Measurements from ENCODE around the gene ICOSLG.
A peak's percentile ranks its signal among the peaks of the same experiment; 100 is the strongest.
"Not testable (repeated sequence)": the region's sequence is repeated elsewhere in the genome, so short reads cannot be mapped to it uniquely, and the experiment has no call there.

The ICOSLG gene, protein sequence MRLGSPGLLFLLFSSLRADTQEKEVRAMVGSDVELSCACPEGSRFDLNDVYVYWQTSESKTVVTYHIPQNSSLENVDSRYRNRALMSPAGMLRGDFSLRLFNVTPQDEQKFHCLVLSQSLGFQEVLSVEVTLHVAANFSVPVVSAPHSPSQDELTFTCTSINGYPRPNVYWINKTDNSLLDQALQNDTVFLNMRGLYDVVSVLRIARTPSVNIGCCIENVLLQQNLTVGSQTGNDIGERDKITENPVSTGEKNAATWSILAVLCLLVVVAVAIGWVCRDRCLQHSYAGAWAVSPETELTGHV

DNA sequence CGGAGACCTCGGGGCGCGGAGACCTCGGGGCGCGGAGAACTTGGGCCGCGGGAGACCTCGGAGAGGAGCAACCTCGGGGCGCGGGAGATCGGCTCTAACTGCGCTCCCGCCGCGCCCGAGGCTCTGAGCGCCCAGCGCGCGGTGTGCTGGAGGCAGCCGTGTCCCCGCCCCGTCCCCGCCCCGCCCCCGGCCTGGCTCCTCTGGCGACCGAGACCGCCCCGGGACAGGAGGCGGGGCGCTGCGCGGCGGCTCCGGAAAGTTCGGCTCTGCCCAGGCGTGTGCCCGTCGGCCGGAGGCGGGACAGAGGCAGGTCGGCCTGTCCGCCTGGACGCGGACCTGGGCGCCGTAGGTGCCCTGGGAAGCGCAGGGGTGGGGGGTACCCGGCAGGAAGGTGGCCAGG, at the start of gene ICOSLG:
TSS of gene ICOSLG (minus strand) at position 102 of the 400 bp plus-strand sequence. CDS start 126 bp downstream, outside the sequence.
- H3K27ac ChIP-seq (ENCODE audit: low read length); H3K4me1 ChIP-seq (ENCODE audit: control insufficient read depth in 1 of 2, insufficient read depth in 2 of 2, low read length in 2 of 2); H3K9me3 ChIP-seq (ENCODE audit: control insufficient read depth in 1 of 2, low read length in 2 of 2); H3K36me3 ChIP-seq (ENCODE audit: control insufficient read depth in 1 of 2, insufficient read depth in 2 of 2, low read length in 2 of 2); H3K4me3 ChIP-seq (ENCODE audit: low read depth in 1 of 2, low read length in 2 of 2); H3K27me3 ChIP-seq (ENCODE audit: low read depth, low read length): not testable (repeated sequence)

DNA sequence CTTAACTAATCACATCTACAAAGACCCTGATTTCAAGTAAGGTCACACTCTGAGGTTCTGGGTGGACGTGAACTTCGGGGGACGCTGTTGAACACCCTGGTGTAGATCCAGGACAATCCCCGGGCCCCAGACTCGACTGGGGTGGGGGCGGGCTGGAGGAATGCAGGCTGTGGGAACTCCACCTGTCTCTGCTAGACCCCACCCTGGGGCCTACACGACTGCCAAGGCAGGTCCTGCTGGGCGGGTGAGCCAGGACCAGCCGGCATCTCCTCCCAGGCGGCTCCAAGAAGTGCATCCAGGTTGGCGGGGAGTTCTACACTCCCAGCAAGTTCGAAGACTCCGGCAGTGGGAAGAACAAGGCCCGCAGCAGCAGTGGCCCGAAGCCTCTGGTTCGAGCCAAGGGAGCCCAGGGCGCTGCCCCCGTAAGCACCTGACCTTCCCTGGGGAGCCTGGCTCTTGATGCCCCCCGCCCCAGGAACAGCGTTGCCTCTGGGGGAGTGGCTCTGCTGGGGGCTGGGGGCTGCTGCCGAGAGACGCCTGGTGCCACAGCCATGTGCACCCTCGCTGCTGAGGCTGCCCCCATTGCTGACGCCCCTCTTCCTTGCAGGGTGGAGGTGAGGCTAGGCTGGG, 48.8 kb upstream of the ICOSLG start:
- Histone ChIP-seq H3K27me3 (ENCODE audit: low read depth, low read length) (no peaks in the 10 kb centered on the region), H3K4me3 (ENCODE audit: low read depth in 1 of 2, low read length in 2 of 2) (no peak overlapping the region), H3K36me3 (ENCODE audit: control insufficient read depth in 1 of 2, insufficient read depth in 2 of 2, low read length in 2 of 2) (no peaks in the 10 kb centered on the region), H3K4me1 (ENCODE audit: control insufficient read depth in 1 of 2, insufficient read depth in 2 of 2, low read length in 2 of 2) (peaks cover 0 to 8% of the 10 kb centered on the region in 2 donors), H3K9me3 (ENCODE audit: control insufficient read depth in 1 of 2, low read length in 2 of 2) (no peaks in the 10 kb centered on the region), H3K27ac (ENCODE audit: low read length) (no peak overlapping the region)

DNA sequence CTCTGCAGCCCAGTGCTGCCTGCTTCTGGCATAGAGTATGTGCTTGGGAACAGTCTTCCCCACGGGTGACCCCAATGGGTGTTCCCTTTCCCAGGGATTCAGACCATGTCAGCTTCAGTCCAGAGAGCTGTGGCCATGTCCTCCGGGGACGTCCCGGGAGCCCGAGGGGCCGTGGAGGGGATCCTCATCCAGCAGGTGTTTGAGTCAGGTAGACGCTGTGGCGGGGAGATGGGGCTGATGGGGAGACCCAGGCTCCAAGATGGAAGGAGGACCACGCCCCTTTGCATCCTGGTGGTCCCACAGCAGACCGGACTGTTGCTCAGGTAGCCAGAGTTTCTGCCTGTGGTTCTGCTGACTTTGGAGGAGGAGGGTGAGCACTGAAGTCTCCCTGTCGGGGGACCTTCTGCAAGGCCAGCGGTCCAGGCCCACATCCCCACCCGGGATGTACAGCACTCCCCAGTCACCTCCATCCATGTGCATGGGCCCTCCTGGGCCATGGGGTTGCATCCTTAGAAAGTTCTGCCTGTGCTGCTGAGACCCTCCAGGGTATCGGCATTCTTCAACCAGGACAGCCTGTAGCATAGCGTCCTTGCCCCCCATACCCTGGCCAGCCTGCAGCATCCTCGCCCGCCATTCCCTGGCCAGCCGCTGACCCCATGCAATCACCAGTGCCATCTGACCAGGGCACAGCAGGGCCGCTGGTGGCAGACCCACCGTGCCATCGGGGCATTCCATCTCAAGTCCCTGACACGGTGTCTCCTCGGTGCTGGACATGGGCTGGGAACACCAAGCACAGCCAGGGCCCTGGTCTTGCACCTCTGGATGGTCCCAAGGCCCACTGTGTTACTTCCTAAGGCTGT, 47.7 kb upstream of the ICOSLG start:
- Histone ChIP-seq H3K4me1 (ENCODE audit: control insufficient read depth in 1 of 2, insufficient read depth in 2 of 2, low read length in 2 of 2) (peaks cover 0 to 5% of the 10 kb centered on the region in 2 donors), H3K27ac (ENCODE audit: low read length) (no peak overlapping the region), H3K27me3 (ENCODE audit: low read depth, low read length) (no peaks in the 10 kb centered on the region), H3K9me3 (ENCODE audit: control insufficient read depth in 1 of 2, low read length in 2 of 2) (no peaks in the 10 kb centered on the region), H3K36me3 (ENCODE audit: control insufficient read depth in 1 of 2, insufficient read depth in 2 of 2, low read length in 2 of 2) (no peaks in the 10 kb centered on the region), H3K4me3 (ENCODE audit: low read depth in 1 of 2, low read length in 2 of 2) (no peak overlapping the region)

DNA sequence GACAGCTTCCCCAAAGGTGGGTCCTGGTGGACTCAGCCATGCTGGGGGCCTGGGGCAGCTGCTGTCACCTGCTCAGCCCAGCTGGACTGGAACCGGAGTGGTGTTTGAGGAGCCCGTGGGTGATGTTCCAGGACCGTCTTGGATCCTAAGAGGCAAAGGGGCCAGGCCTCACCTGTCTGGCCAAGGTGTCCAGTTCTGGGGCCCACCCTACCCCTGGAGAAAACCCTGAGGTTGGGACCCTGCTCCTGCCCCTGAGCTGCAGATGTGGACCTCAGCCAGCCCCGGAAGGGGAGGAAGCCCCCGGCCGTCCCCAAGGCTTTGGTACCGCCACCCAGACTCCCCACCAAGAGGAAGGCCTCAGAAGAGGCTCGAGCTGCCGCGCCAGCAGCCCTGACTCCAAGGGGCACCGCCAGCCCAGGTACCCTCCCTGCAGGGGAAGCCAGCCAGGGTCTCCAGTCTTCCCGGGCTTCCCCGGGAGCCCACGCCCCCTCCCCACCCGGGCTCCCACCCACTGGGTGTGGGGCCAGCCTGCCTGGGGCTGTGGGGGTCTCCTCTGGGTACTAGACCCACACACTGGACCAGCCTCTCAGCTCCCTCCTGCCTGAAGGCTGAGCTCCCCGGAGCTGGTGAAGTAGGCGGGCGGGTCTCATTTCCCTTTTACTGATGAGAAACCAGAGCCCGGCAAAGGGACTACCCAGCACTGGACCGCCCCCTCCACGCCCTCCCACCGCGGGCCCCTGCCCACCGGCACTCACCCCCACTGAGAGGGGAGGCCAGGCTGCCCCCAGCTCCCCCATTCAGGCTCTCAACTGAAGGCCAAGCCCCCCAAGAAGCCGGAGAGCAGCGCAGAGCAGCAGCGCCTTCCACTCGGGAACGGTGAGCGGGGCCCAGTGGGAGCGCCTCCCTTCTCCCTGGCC, 46.2 kb upstream of the ICOSLG start:
- Histone ChIP-seq H3K4me3 (ENCODE audit: low read depth in 1 of 2, low read length in 2 of 2) (no peak overlapping the region), H3K27me3 (ENCODE audit: low read depth, low read length) (no peaks in the 10 kb centered on the region), H3K9me3 (ENCODE audit: control insufficient read depth in 1 of 2, low read length in 2 of 2) (no peaks in the 10 kb centered on the region), H3K4me1 (ENCODE audit: control insufficient read depth in 1 of 2, insufficient read depth in 2 of 2, low read length in 2 of 2) (peaks cover 0 to 5% of the 10 kb centered on the region in 2 donors), H3K36me3 (ENCODE audit: control insufficient read depth in 1 of 2, insufficient read depth in 2 of 2, low read length in 2 of 2) (no peaks in the 10 kb centered on the region), H3K27ac (ENCODE audit: low read length) (no peak overlapping the region)

DNA sequence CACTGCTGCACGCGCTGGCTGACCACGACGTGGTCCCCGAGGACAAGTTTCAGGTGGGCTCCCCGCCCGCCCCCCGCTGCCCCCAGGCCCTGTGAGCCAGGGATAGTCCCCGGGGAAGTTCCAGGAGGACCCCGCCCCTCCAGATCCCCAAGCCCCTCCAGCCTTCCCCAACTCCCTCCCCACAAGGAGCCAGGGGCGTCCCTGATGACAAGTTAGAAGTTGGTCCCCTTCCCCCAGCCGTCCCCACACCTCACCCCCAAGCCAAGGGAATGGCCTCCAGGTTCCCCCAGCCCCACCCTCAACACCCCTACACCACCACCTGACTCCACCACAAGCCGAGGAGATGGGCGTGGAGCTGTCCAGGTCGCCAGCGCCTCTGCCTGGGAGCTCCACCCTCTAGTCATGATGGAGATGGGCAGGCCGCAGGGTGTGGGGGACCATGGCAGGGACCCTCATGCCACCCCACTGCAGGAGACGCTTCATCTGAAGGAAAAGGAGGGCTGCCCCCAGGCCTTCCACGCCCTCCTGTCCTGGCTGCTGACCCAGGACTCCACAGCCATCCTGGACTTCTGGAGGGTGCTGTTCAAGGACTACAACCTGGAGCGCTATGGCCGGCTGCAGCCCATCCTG, 45.5 kb upstream of the ICOSLG start:
- Histone ChIP-seq H3K27me3 (ENCODE audit: low read depth, low read length) (no peaks in the 10 kb centered on the region), H3K27ac (ENCODE audit: low read length) (no peak overlapping the region), H3K4me3 (ENCODE audit: low read depth in 1 of 2, low read length in 2 of 2) (peak overlapping the region in 1 of 2 donors; percentile 41), H3K9me3 (ENCODE audit: control insufficient read depth in 1 of 2, low read length in 2 of 2) (no peaks in the 10 kb centered on the region), H3K4me1 (ENCODE audit: control insufficient read depth in 1 of 2, insufficient read depth in 2 of 2, low read length in 2 of 2) (peaks cover 0 to 5% of the 10 kb centered on the region in 2 donors), H3K36me3 (ENCODE audit: control insufficient read depth in 1 of 2, insufficient read depth in 2 of 2, low read length in 2 of 2) (no peaks in the 10 kb centered on the region)

DNA sequence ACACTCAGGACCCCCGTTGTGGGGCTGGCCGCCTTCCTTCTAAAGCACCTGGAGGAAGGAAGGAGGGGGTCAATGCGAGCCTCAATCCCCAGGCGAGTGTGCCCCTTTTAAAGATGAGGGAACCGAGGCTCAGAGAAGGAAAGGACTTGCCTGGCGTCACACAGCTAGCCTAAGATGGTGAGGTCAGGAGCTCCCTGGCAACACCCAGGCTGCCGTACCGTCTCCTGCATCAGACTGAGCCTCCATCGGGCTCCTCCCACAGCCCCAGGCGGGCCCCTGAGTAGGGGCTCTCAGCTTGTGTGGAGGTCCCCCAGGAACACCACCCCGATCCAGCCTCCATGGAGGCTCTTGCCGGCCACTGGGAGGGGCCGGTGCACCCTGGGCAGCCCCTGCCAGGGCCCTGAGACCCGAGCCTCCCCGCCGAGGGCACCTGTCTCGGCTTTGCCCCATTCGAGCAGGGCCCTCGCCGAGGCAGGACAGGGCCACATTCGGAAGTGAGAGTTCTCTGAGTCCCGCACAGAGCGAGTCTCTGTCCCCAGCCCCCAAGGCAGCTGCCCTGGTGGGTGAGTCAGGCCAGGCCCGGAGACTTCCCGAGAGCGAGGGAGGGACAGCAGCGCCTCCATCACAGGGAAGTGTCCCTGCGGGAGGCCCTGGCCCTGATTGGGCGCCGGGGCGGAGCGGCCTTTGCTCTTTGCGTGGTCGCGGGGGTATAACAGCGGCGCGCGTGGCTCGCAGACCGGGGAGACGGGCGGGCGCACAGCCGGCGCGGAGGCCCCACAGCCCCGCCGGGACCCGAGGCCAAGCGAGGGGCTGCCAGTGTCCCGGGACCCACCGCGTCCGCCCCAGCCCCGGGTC, 44.6 kb upstream of the ICOSLG start, which contains the start of gene AIRE:
TSS of gene AIRE (plus strand) at position 739 of the 855 bp plus-strand sequence. CDS start 131 bp downstream, outside the sequence.
- Histone ChIP-seq H3K27me3 (ENCODE audit: low read depth, low read length) (no peaks in the 10 kb centered on the region), H3K27ac (ENCODE audit: low read length) (no peak within 1 kb of the TSS), H3K9me3 (ENCODE audit: control insufficient read depth in 1 of 2, low read length in 2 of 2) (no peaks in the 10 kb centered on the region), H3K4me3 (ENCODE audit: low read depth in 1 of 2, low read length in 2 of 2) (peak within 1 kb of the TSS in 1 of 2 donors; percentile 41), H3K36me3 (ENCODE audit: control insufficient read depth in 1 of 2, insufficient read depth in 2 of 2, low read length in 2 of 2) (no peaks in the 10 kb centered on the region), H3K4me1 (ENCODE audit: control insufficient read depth in 1 of 2, insufficient read depth in 2 of 2, low read length in 2 of 2) (peaks cover 0 to 5% of the 10 kb centered on the region in 2 donors)

DNA sequence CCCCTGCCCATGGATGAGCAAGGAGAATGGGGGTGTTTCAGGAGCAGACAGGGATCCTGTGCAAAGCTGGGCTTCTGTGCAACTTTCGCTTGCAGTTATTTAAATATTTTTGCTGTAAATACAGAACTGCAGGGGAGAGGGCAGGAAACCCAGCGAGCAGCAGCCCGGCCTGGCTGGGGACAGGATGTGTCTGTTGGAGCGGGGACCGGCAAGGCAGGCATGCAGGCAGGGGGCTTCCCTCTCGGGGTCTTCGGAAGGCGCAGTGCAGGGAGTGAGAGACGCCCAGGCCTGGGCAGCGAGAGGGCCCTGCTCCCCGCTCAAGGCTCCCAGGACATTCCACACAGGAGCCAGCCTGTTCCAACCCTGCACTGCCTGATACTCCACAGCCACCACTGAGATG, 43.2 kb upstream of the ICOSLG start:
- Histone ChIP-seq H3K4me3 (ENCODE audit: low read depth in 1 of 2, low read length in 2 of 2) (no peak overlapping the region), H3K27ac (ENCODE audit: low read length) (no peak overlapping the region), H3K9me3 (ENCODE audit: control insufficient read depth in 1 of 2, low read length in 2 of 2) (no peaks in the 10 kb centered on the region), H3K4me1 (ENCODE audit: control insufficient read depth in 1 of 2, insufficient read depth in 2 of 2, low read length in 2 of 2) (peaks cover 0 to 5% of the 10 kb centered on the region in 2 donors), H3K27me3 (ENCODE audit: low read depth, low read length) (no peaks in the 10 kb centered on the region), H3K36me3 (ENCODE audit: control insufficient read depth in 1 of 2, insufficient read depth in 2 of 2, low read length in 2 of 2) (no peaks in the 10 kb centered on the region)

DNA sequence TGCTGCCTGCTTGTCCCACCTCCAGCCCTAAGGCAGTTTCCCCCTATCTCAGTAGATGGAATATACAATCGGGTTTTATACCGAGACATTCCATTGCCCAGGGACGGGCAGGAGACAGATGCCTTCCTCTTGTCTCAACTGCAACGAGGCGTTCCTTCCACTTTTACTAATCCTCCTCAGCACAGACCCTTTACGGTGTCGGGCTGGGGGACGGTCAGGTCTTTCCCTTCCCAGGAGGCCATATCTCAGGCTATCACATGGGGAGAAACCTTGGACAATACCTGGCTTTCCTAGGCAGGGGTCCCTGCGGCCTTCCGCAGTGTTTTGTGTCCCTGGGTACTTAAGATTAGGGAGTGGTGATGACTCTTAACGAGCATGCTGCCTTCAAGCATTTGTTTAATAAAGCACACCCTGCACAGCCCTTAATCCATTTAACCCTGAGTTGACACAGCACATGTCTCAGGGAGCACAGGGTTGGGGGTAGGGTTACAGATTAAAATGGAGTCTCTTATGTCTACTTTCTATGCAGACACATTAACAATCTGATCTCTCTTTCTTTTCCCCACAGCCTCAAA, 42.6 kb upstream of the ICOSLG start:
- not testable (repeated sequence) for H3K27ac ChIP-seq (ENCODE audit: low read length); H3K27me3 ChIP-seq (ENCODE audit: low read depth, low read length); H3K36me3 ChIP-seq (ENCODE audit: control insufficient read depth in 1 of 2, insufficient read depth in 2 of 2, low read length in 2 of 2); H3K4me3 ChIP-seq (ENCODE audit: low read depth in 1 of 2, low read length in 2 of 2); H3K4me1 ChIP-seq (ENCODE audit: control insufficient read depth in 1 of 2, insufficient read depth in 2 of 2, low read length in 2 of 2); H3K9me3 ChIP-seq (ENCODE audit: control insufficient read depth in 1 of 2, low read length in 2 of 2)

DNA sequence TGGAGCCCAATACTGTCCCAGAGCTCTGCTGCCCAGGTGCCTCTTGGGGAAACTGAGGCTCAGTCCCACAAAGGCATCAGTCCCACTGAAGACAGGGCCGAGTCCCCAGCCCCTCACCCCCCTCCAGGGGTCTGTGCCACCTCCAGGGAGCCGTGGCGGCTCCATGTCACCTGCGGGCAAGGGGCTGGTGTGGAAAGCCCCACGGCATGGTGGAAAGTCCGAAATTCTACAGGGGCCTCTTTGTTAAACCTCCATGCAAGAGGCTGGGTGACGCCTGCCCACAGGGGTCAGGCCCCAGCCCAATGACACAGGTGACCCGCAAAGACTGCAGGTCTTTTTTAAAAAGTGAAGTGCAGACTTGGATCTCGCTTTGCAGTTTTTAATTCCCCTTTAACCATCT, 41.6 kb upstream of the ICOSLG start:
- Histone ChIP-seq H3K4me1 (ENCODE audit: control insufficient read depth in 1 of 2, insufficient read depth in 2 of 2, low read length in 2 of 2) (peaks cover 0 to 5% of the 10 kb centered on the region in 2 donors), H3K9me3 (ENCODE audit: control insufficient read depth in 1 of 2, low read length in 2 of 2) (no peaks in the 10 kb centered on the region), H3K36me3 (ENCODE audit: control insufficient read depth in 1 of 2, insufficient read depth in 2 of 2, low read length in 2 of 2) (no peaks in the 10 kb centered on the region), H3K27ac (ENCODE audit: low read length) (no peak overlapping the region), H3K4me3 (ENCODE audit: low read depth in 1 of 2, low read length in 2 of 2) (no peak overlapping the region), H3K27me3 (ENCODE audit: low read depth, low read length) (no peaks in the 10 kb centered on the region)

Data from muscle layer of duodenum (tissue), 2 donors.